SK-N-SH treated with all-trans-retinoic acid at 6 μM for 48 hours (cell line): ENCODE data around the gene NLRX1.

Experiments used
- ATAC-seq: fragments of 200-7000 bp; cut with Tn5 transposase; 3 replicates; pipeline ENCODE4 v1.9.1; 2020; ENCODE audit warnings: mild to moderate bottlenecking, moderate library complexity
- ARNTL ChIP-seq: fragments of 450-650 bp; formaldehyde crosslinking; IDR thresholded peaks from 2 replicates; pipeline ENCODE4 v1.5.0; 2020; ENCODE audit warnings: low read depth, mild to moderate bottlenecking, moderate library complexity, borderline replicate concordance
- BACH2 ChIP-seq: fragments of 250-450 bp; sonication (Bioruptor Pico); IDR thresholded peaks from 2 replicates; pipeline ENCODE4 v1.9.0; 2021; ENCODE audit warnings: mild to moderate bottlenecking, borderline replicate concordance
- CSRNP3 ChIP-seq: fragments of 250-450 bp; sonication (Bioruptor Pico); IDR thresholded peaks from 2 replicates; pipeline ENCODE4 v1.5.1; 2021; ENCODE audit warnings: mild to moderate bottlenecking, moderate library complexity
- GLIS3 ChIP-seq: fragments of 250-450 bp; sonication (Bioruptor Pico); IDR thresholded peaks from 2 replicates; pipeline ENCODE4 v1.5.0; 2020; ENCODE audit warnings: mild to moderate bottlenecking, moderate library complexity
- ISL1 ChIP-seq: fragments of 250-450 bp; sonication (Bioruptor Pico); IDR thresholded peaks from 2 replicates; pipeline ENCODE4 v2.1.2; 2022; ENCODE audit warnings: mild to moderate bottlenecking, moderate library complexity
- OSR1 ChIP-seq: fragments of 250-450 bp; sonication (Bioruptor Pico); IDR thresholded peaks from 2 replicates; pipeline ENCODE4 v1.8.0; 2022; ENCODE audit warnings: moderate library complexity, mild to moderate bottlenecking, inconsistent platforms
- PATZ1 ChIP-seq: fragments of 250-450 bp; sonication (Bioruptor Pico); IDR thresholded peaks from 2 replicates; pipeline ENCODE4 v1.8.0; 2020; ENCODE audit warnings: mild to moderate bottlenecking, moderate library complexity, borderline replicate concordance
- RARB ChIP-seq: fragments of 250-450 bp; sonication (Bioruptor Pico); IDR thresholded peaks from 2 replicates; pipeline ENCODE4 v1.8.0; 2021; ENCODE audit warnings: mild to moderate bottlenecking, moderate library complexity
- SNAI2 ChIP-seq: fragments of 250-450 bp; sonication (Bioruptor Pico); IDR thresholded peaks from 2 replicates; pipeline ENCODE4 v1.5.0; 2020; ENCODE audit warnings: mild to moderate bottlenecking, moderate library complexity
- TCF4 ChIP-seq: fragments of 250-450 bp; sonication (Bioruptor Pico); IDR thresholded peaks from 2 replicates; pipeline ENCODE4 v1.8.0; 2021; ENCODE audit warnings: mild to moderate bottlenecking, moderate library complexity, borderline replicate concordance
- ZC3H10 ChIP-seq: fragments of 250-450 bp; sonication (Bioruptor Pico); IDR thresholded peaks from 2 replicates; pipeline ENCODE4 v1.5.1; 2021; ENCODE audit warnings: mild to moderate bottlenecking, moderate library complexity
- ZFP3 ChIP-seq: fragments of 250-450 bp; sonication (Bioruptor Pico); IDR thresholded peaks from 2 replicates; pipeline ENCODE4 v1.5.0; 2020; ENCODE audit warnings: mild to moderate bottlenecking, moderate library complexity
- ZFP30 ChIP-seq: fragments of 450-650 bp; formaldehyde crosslinking; IDR thresholded peaks from 2 replicates; pipeline ENCODE4 v1.5.0; 2022; ENCODE audit warnings: mild to moderate bottlenecking, moderate library complexity
- ZNF565 ChIP-seq: fragments of 450-650 bp; formaldehyde crosslinking; conservative IDR thresholded peaks from 2 replicates; pipeline ENCODE4 v1.5.0; 2020; ENCODE audit warnings: low read depth, mild to moderate bottlenecking, moderate library complexity
- ZNF70 ChIP-seq: fragments of 450-650 bp; formaldehyde crosslinking; IDR thresholded peaks from 2 replicates; pipeline ENCODE4 v1.5.0; 2020; ENCODE audit warnings: mild to moderate bottlenecking, moderate library complexity
- ZNF8 ChIP-seq: fragments of 450-650 bp; formaldehyde crosslinking; IDR thresholded peaks from 2 replicates; pipeline ENCODE4 v1.5.0; 2020; ENCODE audit warnings: mild to moderate bottlenecking, moderate library complexity
- TF ChIP-seq, protein P1 (sequence below): fragments of 250-450 bp; sonication (Bioruptor Pico); IDR thresholded peaks from 2 replicates; pipeline ENCODE4 v1.8.0; 2021; ENCODE audit warnings: low read depth, mild to moderate bottlenecking, moderate library complexity, borderline replicate concordance
- TF ChIP-seq, protein P2 (sequence below): fragments of 250-450 bp; sonication (Bioruptor Pico); IDR thresholded peaks from 2 replicates; pipeline ENCODE4 v1.5.1; 2020; ENCODE audit warnings: low read depth, mild to moderate bottlenecking, moderate library complexity
- TF ChIP-seq, protein P3 (sequence below): fragments of 250-450 bp; sonication (Bioruptor Pico); IDR thresholded peaks from 2 replicates; pipeline ENCODE4 v1.5.0; 2020; ENCODE audit warnings: mild to moderate bottlenecking, moderate library complexity

Gene NLRX1

DNA sequence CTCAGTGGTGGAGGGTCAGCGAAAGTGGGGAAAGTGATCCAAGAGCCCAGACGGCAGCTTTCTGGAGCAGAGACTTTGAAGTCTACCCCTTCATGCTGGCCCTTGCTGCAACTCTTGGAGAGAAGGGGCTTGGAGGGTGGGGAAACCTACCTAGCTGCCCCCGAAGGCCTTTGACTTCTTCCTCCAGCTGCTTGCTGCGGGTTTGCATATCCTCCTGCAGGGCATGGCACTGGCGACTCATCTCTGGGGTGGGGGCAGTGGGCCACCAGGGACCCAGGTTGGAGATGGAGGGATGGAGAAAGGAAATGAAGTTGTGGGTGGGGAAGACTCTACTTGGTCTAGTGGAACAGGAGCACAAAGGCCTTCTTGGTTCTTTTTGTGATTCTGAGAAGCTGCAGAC, 24.5 kb downstream of the NLRX1 start:
- TF ChIP-seq CSRNP3 (no peak), TCF4 (CRISPR knock-in tag) (no peak), PATZ1 (CRISPR knock-in tag) (no peak), ZNF70 (CRISPR knock-in tag) (no peak), BACH2 (CRISPR knock-in tag) (no peak), GLIS3 (CRISPR knock-in tag) (no peak), OSR1 (no peak), ZFP3 (CRISPR knock-in tag) (no peak), ZNF8 (no peak), ZC3H10 (no peak), ZNF565 (no peak)
- TF ChIP-seq, protein P1, sequence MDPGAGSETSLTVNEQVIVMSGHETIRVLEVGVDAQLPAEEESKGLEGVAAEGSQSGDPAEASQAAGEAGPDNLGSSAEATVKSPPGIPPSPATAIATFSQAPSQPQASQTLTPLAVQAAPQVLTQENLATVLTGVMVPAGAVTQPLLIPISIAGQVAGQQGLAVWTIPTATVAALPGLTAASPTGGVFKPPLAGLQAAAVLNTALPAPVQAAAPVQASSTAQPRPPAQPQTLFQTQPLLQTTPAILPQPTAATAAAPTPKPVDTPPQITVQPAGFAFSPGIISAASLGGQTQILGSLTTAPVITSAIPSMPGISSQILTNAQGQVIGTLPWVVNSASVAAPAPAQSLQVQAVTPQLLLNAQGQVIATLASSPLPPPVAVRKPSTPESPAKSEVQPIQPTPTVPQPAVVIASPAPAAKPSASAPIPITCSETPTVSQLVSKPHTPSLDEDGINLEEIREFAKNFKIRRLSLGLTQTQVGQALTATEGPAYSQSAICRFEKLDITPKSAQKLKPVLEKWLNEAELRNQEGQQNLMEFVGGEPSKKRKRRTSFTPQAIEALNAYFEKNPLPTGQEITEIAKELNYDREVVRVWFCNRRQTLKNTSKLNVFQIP (CRISPR knock-in tag), result no peak
- TF ChIP-seq, protein P2, sequence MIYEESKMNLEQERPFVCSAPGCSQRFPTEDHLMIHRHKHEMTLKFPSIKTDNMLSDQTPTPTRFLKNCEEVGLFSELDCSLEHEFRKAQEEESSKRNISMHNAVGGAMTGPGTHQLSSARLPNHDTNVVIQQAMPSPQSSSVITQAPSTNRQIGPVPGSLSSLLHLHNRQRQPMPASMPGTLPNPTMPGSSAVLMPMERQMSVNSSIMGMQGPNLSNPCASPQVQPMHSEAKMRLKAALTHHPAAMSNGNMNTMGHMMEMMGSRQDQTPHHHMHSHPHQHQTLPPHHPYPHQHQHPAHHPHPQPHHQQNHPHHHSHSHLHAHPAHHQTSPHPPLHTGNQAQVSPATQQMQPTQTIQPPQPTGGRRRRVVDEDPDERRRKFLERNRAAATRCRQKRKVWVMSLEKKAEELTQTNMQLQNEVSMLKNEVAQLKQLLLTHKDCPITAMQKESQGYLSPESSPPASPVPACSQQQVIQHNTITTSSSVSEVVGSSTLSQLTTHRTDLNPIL, result no peak
- TF ChIP-seq, protein P3, sequence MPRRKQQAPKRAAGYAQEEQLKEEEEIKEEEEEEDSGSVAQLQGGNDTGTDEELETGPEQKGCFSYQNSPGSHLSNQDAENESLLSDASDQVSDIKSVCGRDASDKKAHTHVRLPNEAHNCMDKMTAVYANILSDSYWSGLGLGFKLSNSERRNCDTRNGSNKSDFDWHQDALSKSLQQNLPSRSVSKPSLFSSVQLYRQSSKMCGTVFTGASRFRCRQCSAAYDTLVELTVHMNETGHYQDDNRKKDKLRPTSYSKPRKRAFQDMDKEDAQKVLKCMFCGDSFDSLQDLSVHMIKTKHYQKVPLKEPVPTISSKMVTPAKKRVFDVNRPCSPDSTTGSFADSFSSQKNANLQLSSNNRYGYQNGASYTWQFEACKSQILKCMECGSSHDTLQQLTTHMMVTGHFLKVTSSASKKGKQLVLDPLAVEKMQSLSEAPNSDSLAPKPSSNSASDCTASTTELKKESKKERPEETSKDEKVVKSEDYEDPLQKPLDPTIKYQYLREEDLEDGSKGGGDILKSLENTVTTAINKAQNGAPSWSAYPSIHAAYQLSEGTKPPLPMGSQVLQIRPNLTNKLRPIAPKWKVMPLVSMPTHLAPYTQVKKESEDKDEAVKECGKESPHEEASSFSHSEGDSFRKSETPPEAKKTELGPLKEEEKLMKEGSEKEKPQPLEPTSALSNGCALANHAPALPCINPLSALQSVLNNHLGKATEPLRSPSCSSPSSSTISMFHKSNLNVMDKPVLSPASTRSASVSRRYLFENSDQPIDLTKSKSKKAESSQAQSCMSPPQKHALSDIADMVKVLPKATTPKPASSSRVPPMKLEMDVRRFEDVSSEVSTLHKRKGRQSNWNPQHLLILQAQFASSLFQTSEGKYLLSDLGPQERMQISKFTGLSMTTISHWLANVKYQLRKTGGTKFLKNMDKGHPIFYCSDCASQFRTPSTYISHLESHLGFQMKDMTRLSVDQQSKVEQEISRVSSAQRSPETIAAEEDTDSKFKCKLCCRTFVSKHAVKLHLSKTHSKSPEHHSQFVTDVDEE (CRISPR knock-in tag), result no peak
- no peak for ATAC-seq

- ATAC-seq, result no peak
- TF ChIP-seq, protein P2, result no peak
- TF ChIP-seq TCF4 (CRISPR knock-in tag), result no peak
- TF ChIP-seq, all 23 proteins: peak for 0
Measured at GRCh38 chr11:119193626-119194025, 25.1 kb downstream of the NLRX1 start.

- no peak for ATAC-seq
- TF ChIP-seq ISL1 (CRISPR knock-in tag) (no peak), GLIS3 (CRISPR knock-in tag) (no peak)
Measured at GRCh38 chr11:119194811-119195440, 26.4 kb downstream of the NLRX1 start.

- TF ChIP-seq RARB (CRISPR knock-in tag) (no peak), SNAI2 (no peak), BACH2 (CRISPR knock-in tag) (no peak), ZNF70 (CRISPR knock-in tag) (no peak), ARNTL (CRISPR knock-in tag) (no peak), OSR1 (no peak), ISL1 (CRISPR knock-in tag) (no peak), ZFP30 (CRISPR knock-in tag) (no peak)
- TF ChIP-seq, protein P3 (CRISPR knock-in tag), result no peak
- TF ChIP-seq, protein P1 (CRISPR knock-in tag), result no peak
- peak; percentile 93 for ATAC-seq
Measured at GRCh38 chr11:119195680-119196079, 27.2 kb downstream of the NLRX1 start.
